Stomach (tissue), 9 donors: Measurements from ENCODE around the gene ERI3. TPM values are rescaled to one million over a fixed set of nuclear protein-coding genes. Genes with fewer than 3 reads are reported as not detected.

Experiments used
- DNase-seq, 2 donors: peaks; one replicate each; pipeline versions ENCODE4 v3.0.0 to v3.0.0-alpha.2; 2013 to 2019
- H3K27ac ChIP-seq, 5 donors: fragments of 200-600 bp in 4 of 5; sonication (generic) in 4 of 5; one replicate each; pipeline ENCODE4 v1.5.1; 2013 to 2019; ENCODE audit warnings: mild to moderate bottlenecking in 1 of 5, moderate library complexity in 1 of 5
- H3K27me3 ChIP-seq, 3 donors: fragments of 200-600 bp; sonication (generic); one replicate each; pipeline ENCODE4 v1.5.1; 2017 to 2019; ENCODE audit warnings: mixed run types in 1 of 3
- H3K36me3 ChIP-seq, 4 donors: fragments of 200-600 bp; sonication (generic); 1 replicate in 3 of 4; 2 replicates in 1 of 4; pipeline ENCODE4 v1.5.1; 2016 to 2019
- H3K4me1 ChIP-seq, 4 donors: fragments of 200-600 bp; sonication (generic); one replicate each; pipeline ENCODE4 v1.5.1; 2016 to 2019
- H3K4me3 ChIP-seq, 4 donors: fragments of 200-600 bp; sonication (generic) in 3 of 4; one replicate each; pipeline ENCODE4 v1.5.1; 2016 to 2019; ENCODE audit warnings: mild to moderate bottlenecking in 1 of 4
- H3K9me3 ChIP-seq, 4 donors: fragments of 200-600 bp; sonication (generic); one replicate each; pipeline ENCODE4 v1.5.1; 2016 to 2019
- CTCF ChIP-seq, 7 experiments: fragments of 450-650 bp in 4 of 7; fragments of 200-600 bp in 3 of 7; sonication (generic) in 3 of 7; IDR thresholded peaks; one replicate each; pipeline ENCODE4 v1.5.1; 2016 to 2019; ENCODE audit warnings: antibody characterized with exemption in 7 of 7, control low read depth in 2 of 7, mild to moderate bottlenecking in 1 of 7
- EP300 ChIP-seq: sonication (generic); formaldehyde crosslinking; IDR thresholded peaks from one replicate; pipeline ENCODE4 v1.6.1; 2017; ENCODE audit warnings: antibody characterized with exemption
- POLR2A ChIP-seq, 4 donors: fragments of 450-650 bp; IDR thresholded peaks; one replicate each; pipeline ENCODE4 v1.6.1; 2016; ENCODE audit warnings: antibody characterized with exemption in 4 of 4, control low read depth in 2 of 4, mild to moderate bottlenecking in 1 of 4, moderate library complexity in 1 of 4
- POLR2AphosphoS5 ChIP-seq, 3 donors: sonication (generic); formaldehyde crosslinking; IDR thresholded peaks; one replicate each; pipeline ENCODE4 v1.6.1; 2016; ENCODE audit warnings: antibody characterized with exemption in 3 of 3
- WGBS, 5 donors: extraction: QIAGEN DNeasy Blood & Tissue Kit in 3 of 5; methylation state at CpG; one replicate each; pipeline versions ENCODE4 v1.1.5 to v1.1.7; 2013 to 2018; 5-methylcytosine and 5-hydroxymethylcytosine counted together
- intact Hi-C: fragments of 100-400 bp; cut with DNase I; formaldehyde crosslinking; loops from one replicate; pipeline ENCODE4 v1.15.1; 2023; ENCODE audit warnings: low total_unique reads
- polyA plus RNA-seq, 3 donors: library from polyadenylated mRNA; stranded (reverse); fragments of 200-250 nt; gene quantifications; one replicate each; pipeline ENCODE4 v1.2.3, GENCODE V29; 2013
- total RNA-seq, 5 donors: library from RNA; depleted of rRNA; stranded (reverse); fragments of >200 nt; gene quantifications; one replicate each; pipeline versions ENCODE4 v1.1.0 to v1.2.3, GENCODE V29; 2014 to 2016
- donor health status: healthy with polysubstance abuse.
- donor health status: Bipolar disorder and iron deficiency.
- donor health status: healthy.

The ERI3 gene
- total and polyA plus RNA-seq, 8 donors: 18.7 to 110 (median 30.1) TPM

DNA sequence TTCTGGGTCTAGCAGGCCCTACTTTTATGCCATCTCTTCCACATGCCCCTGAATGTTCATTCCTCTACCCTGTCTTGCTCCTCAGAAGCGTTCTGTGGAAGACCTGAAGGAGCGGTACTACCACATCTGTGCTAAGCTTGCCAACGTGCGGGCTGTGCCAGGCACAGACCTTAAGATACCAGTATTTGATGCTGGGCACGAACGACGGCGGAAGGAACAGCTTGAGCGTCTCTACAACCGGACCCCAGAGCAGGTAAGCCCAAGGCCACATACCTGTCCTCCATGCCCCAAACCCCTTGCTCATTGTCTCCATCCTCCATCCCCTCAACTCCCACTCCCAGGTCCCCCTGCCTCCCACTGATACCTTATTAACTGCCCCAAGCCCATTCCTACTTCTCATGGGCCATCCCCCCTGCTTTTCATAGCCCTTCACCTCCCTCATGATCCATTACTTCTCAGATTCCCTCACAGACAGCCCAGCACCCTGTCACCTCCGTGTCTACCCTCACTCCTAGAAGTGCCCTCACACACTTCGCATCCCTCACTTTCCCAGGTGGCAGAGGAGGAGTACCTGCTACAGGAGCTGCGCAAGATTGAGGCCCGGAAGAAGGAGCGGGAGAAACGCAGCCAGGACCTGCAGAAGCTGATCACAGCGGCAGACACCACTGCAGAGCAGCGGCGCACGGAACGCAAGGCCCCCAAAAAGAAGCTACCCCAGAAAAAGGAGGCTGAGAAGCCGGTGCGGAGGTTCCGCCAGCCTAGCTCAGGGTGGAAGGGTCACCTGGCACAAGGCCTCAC is 136.4 kb downstream of the ERI3 start:
- Histone ChIP-seq H3K27me3 (no peaks in the 10 kb centered on the region), H3K9me3 (no peaks in the 10 kb centered on the region), H3K4me1 (peaks cover 9 to 28% (median 12%) of the 10 kb centered on the region in 4 donors), H3K36me3 (peaks cover 33 to 81% (median 74%) of the 10 kb centered on the region in 4 donors), H3K27ac (no peak overlapping the region), H3K4me3 (no peak overlapping the region)
- DNase-seq: no peak
- intact Hi-C loops: loop anchor here (5.0 kb wide), 1 partner anchor 99 kb away; no protein-coding TSS in a partner anchor
- TF ChIP-seq POLR2A (IDR thresholded peaks at IDR 0.05) (no peak), CTCF (IDR thresholded peaks at IDR 0.05) (no peak), EP300 (no peak), POLR2AphosphoS5 (IDR thresholded peaks at IDR 0.05) (no peak)
- WGBS, 5 donors: 89 to 95% (median 92%) methylated on average over 22 to 24 of the region's 24 CpGs

- WGBS, 5 donors: 58 to 71% (median 62%) methylated on average over 4 of the region's 4 CpGs
- TF ChIP-seq CTCF (IDR thresholded peaks at IDR 0.05) (peak in 5 of 7 experiments; percentile 73 to 87 (median 85)), EP300 (no peak)
- H3K4me1 ChIP-seq: peaks cover 9 to 30% (median 15%) of the 10 kb centered on the region in 4 donors
- H3K27ac ChIP-seq: no peak overlapping the region
- intact Hi-C loops: loop anchor here (5.0 kb wide), 1 partner anchor 99 kb away; no protein-coding TSS in a partner anchor
- no peaks in the 10 kb centered on the region for H3K9me3 ChIP-seq
- DNase-seq: peak; percentile 82 to 92
- H3K36me3 ChIP-seq: peaks cover 33 to 81% (median 74%) of the 10 kb centered on the region in 4 donors
- no peaks in the 10 kb centered on the region for H3K27me3 ChIP-seq
- no peak overlapping the region for H3K4me3 ChIP-seq
Observed at GRCh38 chr1:44217809-44218410, 137.1 kb downstream of the ERI3 start.

DNA sequence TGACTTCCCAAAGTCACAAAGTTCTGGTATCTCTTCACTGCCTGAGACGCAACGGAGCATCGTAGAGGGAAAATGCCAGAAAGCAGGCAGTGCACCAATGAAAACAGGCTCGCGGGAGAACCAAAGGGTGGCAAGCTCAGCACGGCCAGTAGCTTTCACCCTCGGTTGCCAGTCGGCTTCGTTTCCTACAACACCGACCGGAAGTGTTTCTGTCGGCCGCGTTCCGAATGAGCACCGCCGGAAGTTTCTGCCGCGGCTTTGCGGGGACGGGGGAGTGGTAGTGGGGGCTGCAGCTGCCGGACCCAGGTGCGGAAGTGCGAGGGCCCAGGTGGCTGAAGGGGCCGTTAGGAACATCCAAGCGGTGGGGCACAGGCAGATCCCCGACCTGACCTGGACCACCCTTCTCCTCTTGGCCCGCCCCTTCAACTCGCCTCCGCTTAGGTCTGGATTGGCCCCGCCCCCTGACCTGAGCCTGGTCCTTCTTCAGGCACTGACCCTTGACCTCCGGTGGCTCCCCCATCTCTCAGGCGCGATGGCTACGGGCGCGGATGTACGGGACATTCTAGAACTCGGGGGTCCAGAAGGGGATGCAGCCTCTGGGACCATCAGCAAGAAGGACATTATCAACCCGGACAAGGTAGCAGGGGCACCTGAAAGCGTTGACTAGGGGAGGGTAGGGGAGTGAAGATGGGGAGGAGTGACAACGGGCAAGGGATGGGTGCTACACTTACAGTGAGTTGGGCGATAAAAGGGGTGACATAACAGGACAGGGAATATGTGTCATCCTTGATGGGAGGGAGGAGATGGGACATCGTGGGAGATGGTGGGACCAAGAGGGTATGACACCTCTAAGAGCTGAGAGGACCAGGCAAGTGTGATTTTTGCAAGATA is 141.6 kb downstream of the ERI3 start, which contains the start of gene DMAP1:
Gene DMAP1, plus strand, starts transcription at position 250 of the 891 bp plus-strand sequence. Its CDS starts 283 bp downstream, at position 533.
- Histone ChIP-seq H3K36me3 (peaks cover 4 to 40% (median 31%) of the 10 kb centered on the region in 4 donors), H3K27ac (peak within 1 kb of the TSS; percentile 73 to 89 (median 78)), H3K4me1 (peaks cover 9 to 39% (median 21%) of the 10 kb centered on the region in 4 donors), H3K27me3 (no peaks in the 10 kb centered on the region), H3K4me3 (peak within 1 kb of the TSS; percentile 80 to 97 (median 88)), H3K9me3 (no peaks in the 10 kb centered on the region)
- intact Hi-C loops: no loop called here
- TF ChIP-seq POLR2A (IDR thresholded peaks at IDR 0.05) (no peak), EP300 (no peak), POLR2AphosphoS5 (IDR thresholded peaks at IDR 0.05) (peak; percentile 42 to 88 (median 70)), CTCF (IDR thresholded peaks at IDR 0.05) (peak in 1 of 7 experiments; percentile 43)
- DNase-seq: peak; percentile 86 to 92
- WGBS, 5 donors: 1% methylated on average over 41 to 44 of the region's 44 CpGs
